Endodermal cell (in vitro differentiated cells): ENCODE data around the gene CLEC16A. TPM values are rescaled to one million over a fixed set of nuclear protein-coding genes. Genes with fewer than 3 reads are reported as not detected.

Experiments
- DNase-seq: peaks from one replicate; pipeline ENCODE4 v3.0.0-alpha.2; 2017
- H3K27ac ChIP-seq: 2 replicates; pipeline ENCODE4 v1.5.1; 2013; ENCODE audit warnings: mild to moderate bottlenecking, low read depth, low read length, moderate library complexity
- H3K27me3 ChIP-seq: 2 replicates; pipeline ENCODE4 v1.6.1; 2013; ENCODE audit warnings: mild to moderate bottlenecking, low read length, moderate library complexity; ENCODE audit not compliant: insufficient read depth, control insufficient read depth, poor library complexity, severe bottlenecking
- H3K36me3 ChIP-seq: 2 replicates; pipeline ENCODE4 v1.7.0; 2013; ENCODE audit warnings: mild to moderate bottlenecking, low read length, moderate library complexity; ENCODE audit not compliant: control insufficient read depth, insufficient read depth
- H3K4me1 ChIP-seq: one replicate; pipeline ENCODE4 v1.7.0; 2013; ENCODE audit warnings: low read length; ENCODE audit not compliant: control insufficient read depth, insufficient read depth
- H3K4me3 ChIP-seq: 2 replicates; pipeline ENCODE4 v1.5.1; 2013; ENCODE audit warnings: mild to moderate bottlenecking, low read length, moderate library complexity
- H3K9ac ChIP-seq: 2 replicates; pipeline ENCODE4 v1.6.1; 2013; ENCODE audit warnings: mild to moderate bottlenecking, low read length, moderate library complexity; ENCODE audit not compliant: poor library complexity, severe bottlenecking; ENCODE audit errors: extremely low read depth
- H3K9me3 ChIP-seq: 2 replicates; pipeline ENCODE4 v1.6.1; 2013; ENCODE audit warnings: mild to moderate bottlenecking, low read length, moderate library complexity; ENCODE audit not compliant: control insufficient read depth
- H3K27ac Mint-ChIP-seq: 2 replicates; pipeline ENCODE4 v1.8.0; 2020; ENCODE audit warnings: mixed read lengths
- H3K27me3 Mint-ChIP-seq: 2 replicates; pipeline ENCODE4 v1.8.0; 2021; ENCODE audit warnings: mild to moderate bottlenecking, mixed read lengths; ENCODE audit not compliant: insufficient read depth
- H3K36me3 Mint-ChIP-seq: 2 replicates; pipeline ENCODE4 v1.8.0; 2020; ENCODE audit warnings: low read depth, mixed read lengths
- H3K4me1 Mint-ChIP-seq: 2 replicates; pipeline ENCODE4 v1.8.0; 2020; ENCODE audit warnings: mixed read lengths
- H3K4me3 Mint-ChIP-seq: 2 replicates; pipeline ENCODE4 v1.8.0; 2020; ENCODE audit warnings: mild to moderate bottlenecking, moderate library complexity, mixed read lengths
- H3K9me3 Mint-ChIP-seq: 2 replicates; pipeline ENCODE4 v1.8.0; 2020; ENCODE audit warnings: mild to moderate bottlenecking, mixed read lengths
- CTCF ChIP-seq: fragments of 200-600 bp; sonication (generic); conservative IDR thresholded peaks from 2 replicates; pipeline ENCODE4 v1.5.0; 2021; ENCODE audit warnings: antibody characterized with exemption, mild to moderate bottlenecking
- WGBS, 2 experiments: methylation state at CpG; one replicate each; pipeline versions ENCODE4 v1.1.5 to v1.1.7; 2013; ENCODE audit warnings: missing lambda C conversion rate in 2 of 2, mixed read lengths in 1 of 2; ENCODE audit not compliant: insufficient coverage in 1 of 2, insufficient read length in 1 of 2; 5-methylcytosine and 5-hydroxymethylcytosine counted together
- total RNA-seq, 2 donors: library from RNA; stranded (reverse); fragmentation: NEBNext Ultra II Directional in 1 of 2; extraction: Animal tissue kit (Norgen Biotek cat#: 25700) in 1 of 2; gene quantifications; 2 replicates in 1 of 2; 3 replicates in 1 of 2; pipeline ENCODE4 v1.2.1, GENCODE V29; 2021

CLEC16A gene
- total RNA-seq, 2 donors from 2014 or later = 19.5 to 28.3 TPM

DNA sequence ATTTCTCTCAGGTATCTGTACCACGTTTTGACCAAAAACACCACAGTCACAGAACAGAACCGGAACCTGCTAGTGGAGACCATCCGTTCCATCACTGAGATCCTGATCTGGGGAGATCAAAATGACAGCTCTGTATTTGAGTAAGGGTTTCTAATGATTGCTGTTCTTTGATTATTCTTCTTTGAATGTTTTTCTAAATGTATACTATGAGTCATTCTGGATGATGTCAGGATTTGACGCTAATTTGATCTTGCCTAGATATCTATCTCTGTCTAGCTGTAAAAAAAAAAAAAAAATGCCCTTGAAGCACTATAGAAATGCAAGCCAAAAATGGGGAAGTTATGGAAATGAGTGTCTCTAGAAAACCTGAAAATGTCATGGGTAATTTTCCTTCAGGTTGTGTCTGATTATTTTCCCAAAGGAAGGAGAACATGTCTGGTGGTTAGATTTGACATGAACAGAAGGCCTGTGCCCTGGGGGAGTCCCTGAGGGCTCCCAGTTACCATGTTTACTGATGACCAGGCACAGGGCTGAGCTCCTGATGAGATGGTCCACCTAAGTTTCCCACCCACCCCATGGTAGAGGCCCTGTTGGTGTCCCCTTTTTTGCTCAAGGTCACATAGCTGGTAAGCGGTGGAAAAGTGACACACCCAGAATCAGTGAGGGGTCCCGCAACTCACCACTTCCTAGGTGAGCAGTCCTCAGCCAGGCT, 13.6 kb downstream of the CLEC16A start:
- Histone ChIP-seq H3K4me1 (peaks cover 5% of the 10 kb centered on the region), H3K36me3 (peaks cover 24% of the 10 kb centered on the region), H3K9ac (no peak overlapping the region), H3K27ac (no peak overlapping the region), H3K27me3 (no peaks in the 10 kb centered on the region), H3K9me3 (no peaks in the 10 kb centered on the region), H3K4me3 (no peak overlapping the region)
- H3K27ac Mint-ChIP-seq = no peak overlapping the region
- 88 to 96% methylated on average over 5 to 6 of the region's 6 CpGs for WGBS, 2 experiments
- TF ChIP-seq CTCF = no peak
- H3K9me3 Mint-ChIP-seq = no peaks in the 10 kb centered on the region
- DNase-seq = no peak
- H3K36me3 Mint-ChIP-seq = peaks cover 13% of the 10 kb centered on the region
- no peak overlapping the region for H3K4me3 Mint-ChIP-seq
- H3K27me3 Mint-ChIP-seq = no peaks in the 10 kb centered on the region
- peaks cover 16% of the 10 kb centered on the region for H3K4me1 Mint-ChIP-seq

GRCh38 chr16:10959161-10959560, 14.8 kb downstream of the CLEC16A start:
- no peak for DNase-seq
- peaks cover 11% of the 10 kb centered on the region for H3K4me1 Mint-ChIP-seq
- peaks cover 33% of the 10 kb centered on the region for H3K36me3 ChIP-seq
- H3K4me3 ChIP-seq = no peak overlapping the region
- no peak overlapping the region for H3K27ac Mint-ChIP-seq
- H3K4me1 ChIP-seq = peaks cover 4% of the 10 kb centered on the region
- H3K27me3 Mint-ChIP-seq = no peaks in the 10 kb centered on the region
- no peak for TF ChIP-seq CTCF
- H3K9me3 ChIP-seq = no peaks in the 10 kb centered on the region
- WGBS, 2 experiments = 96 to 100% methylated on average over 2 to 5 of the region's 5 CpGs
- H3K36me3 Mint-ChIP-seq = peaks cover 19% of the 10 kb centered on the region
- no peak overlapping the region for H3K27ac ChIP-seq
- no peak overlapping the region for H3K4me3 Mint-ChIP-seq
- no peaks in the 10 kb centered on the region for H3K9me3 Mint-ChIP-seq
- no peak overlapping the region for H3K9ac ChIP-seq
- H3K27me3 ChIP-seq = no peaks in the 10 kb centered on the region

- Mint-ChIP-seq H3K4me1 (peaks cover 20% of the 10 kb centered on the region), H3K36me3 (peaks cover 21% of the 10 kb centered on the region), H3K4me3 (no peak overlapping the region), H3K27me3 (no peaks in the 10 kb centered on the region), H3K9me3 (no peaks in the 10 kb centered on the region), H3K27ac (no peak overlapping the region)
- Histone ChIP-seq H3K4me3 (no peak overlapping the region), H3K4me1 (peaks cover 7% of the 10 kb centered on the region), H3K36me3 (peaks cover 33% of the 10 kb centered on the region), H3K27me3 (no peaks in the 10 kb centered on the region), H3K27ac (no peak overlapping the region), H3K9me3 (no peaks in the 10 kb centered on the region), H3K9ac (no peak overlapping the region)
- DNase-seq = no peak
- no peak for TF ChIP-seq CTCF
- WGBS, 2 experiments = 86 to 96% methylated on average over 6 to 7 of the region's 7 CpGs
These were observed 16.9 kb downstream of the CLEC16A start for GRCh38 chr16:10961231-10961630.
